HG03432 (cell line): ENCODE measurements around the gene SFXN5.
"Not testable (repeated sequence)": the region's sequence is repeated elsewhere in the genome, so short reads cannot be mapped to it uniquely, and the experiment has no call there.

Experiments used
- ATAC-seq: cut with Tn5 transposase; IDR thresholded peaks from one replicate; pipeline ENCODE4 v1.9.1; 2021; ENCODE audit warnings: mild to moderate bottlenecking, moderate library complexity; ENCODE audit not compliant: unreplicated experiment

SFXN5 gene

DNA sequence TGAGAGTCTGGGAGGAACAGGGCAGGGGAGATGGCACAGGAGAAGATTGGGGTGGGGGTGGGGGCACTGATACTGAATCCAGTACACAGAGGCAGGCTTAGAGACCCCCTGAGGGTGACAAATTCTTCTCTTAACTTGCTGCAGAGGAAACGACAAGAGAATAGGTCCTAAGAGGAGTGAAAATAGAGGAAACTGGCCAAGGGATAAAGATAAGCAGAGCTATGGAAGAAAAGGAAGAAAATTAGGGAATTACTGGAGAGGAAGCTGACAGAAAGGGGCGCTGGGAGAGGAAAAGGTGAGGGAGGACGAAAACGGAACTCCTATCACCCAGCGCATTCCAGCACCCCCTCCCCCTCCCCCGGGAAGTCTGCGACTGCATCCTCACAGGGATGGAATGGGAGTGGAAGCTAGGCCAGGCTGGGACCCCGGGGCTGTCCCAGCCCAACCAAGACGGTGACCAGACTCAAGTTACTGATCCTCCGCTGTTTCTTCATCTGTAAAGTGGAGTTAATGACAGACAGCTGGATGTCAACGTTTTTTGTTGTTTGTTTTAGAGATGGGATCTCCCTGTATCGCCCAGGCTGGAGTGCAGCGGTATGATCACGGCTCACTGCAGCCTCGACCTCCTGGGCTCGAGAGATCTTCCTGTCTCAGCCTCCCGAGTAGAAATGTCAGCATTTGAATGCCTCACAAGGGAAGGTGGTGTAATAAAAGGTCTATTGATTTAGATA, 156.8 kb downstream of the SFXN5 start:
- no peak for ATAC-seq

DNA sequence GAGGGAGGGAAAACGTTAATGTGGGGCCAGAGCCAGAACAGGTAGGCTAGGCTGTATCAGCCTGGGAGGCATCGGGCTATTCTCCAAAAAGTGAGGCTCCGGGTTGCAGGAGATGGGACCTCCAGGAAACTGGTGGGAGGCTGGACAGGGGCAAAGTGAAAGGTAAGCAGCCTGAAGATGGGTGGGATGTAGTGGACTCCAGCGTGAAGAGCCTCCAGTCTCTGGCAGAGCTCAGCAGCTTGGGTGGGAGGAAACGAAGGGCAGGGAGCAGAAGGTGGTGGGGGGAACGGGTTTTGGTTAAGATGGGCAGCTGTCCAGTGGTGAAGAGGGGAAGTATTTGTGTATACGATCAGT, 157.3 kb downstream of the SFXN5 start:
- no peak for ATAC-seq

DNA sequence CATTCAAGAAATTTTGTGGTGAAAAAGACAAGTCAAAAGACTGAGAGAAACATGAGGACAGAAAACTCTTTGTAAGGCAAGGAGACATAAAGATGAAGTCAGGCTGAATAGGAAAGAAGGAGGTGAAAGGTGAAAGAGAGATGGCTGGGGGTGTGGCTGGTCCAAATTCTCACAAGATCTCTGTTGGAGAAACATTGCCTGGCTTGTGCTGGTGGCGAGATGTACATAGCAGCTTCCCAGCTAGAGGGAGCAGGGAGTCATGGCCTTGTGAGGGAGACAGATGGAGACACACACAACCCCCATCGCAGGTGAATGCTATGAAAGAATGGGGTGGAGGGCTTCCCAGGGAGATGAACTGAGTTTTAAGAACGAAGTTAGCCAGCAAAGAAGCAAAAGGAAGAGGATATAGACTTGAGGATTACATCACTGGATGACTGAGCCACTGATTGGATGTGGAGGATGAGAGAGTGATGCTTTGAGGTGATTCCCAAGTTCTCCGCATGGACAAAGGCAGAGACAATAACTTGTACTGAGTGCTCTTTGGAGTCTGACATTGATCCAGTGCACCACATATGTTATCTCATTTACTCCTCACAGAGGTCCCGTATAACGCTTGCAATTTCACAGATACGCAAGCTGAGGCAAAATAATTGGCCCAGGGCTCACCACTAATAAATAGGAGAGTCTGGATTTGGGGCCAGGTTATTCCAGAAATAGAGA, 157.9 kb downstream of the SFXN5 start:
- ATAC-seq = no peak

DNA sequence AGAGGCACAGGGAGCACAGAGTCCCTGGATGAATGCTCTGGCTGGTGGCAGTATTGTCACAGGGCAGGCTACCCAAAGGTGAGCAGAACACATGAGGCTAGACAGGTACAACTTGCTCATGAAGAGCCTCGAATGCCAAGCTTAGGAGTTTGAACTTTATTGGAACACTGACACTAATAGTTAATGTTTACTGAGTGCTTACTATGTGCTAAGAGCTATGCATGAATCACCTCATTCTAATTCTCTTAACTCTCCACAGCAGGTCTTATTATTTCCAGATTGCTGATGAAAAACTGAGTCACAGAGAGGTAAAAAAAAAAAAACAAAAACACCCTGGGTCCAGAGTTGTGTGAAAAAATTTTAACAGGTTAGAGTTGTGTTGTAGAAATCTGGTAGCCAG, 160.3 kb downstream of the SFXN5 start:
- ATAC-seq = no peak

DNA sequence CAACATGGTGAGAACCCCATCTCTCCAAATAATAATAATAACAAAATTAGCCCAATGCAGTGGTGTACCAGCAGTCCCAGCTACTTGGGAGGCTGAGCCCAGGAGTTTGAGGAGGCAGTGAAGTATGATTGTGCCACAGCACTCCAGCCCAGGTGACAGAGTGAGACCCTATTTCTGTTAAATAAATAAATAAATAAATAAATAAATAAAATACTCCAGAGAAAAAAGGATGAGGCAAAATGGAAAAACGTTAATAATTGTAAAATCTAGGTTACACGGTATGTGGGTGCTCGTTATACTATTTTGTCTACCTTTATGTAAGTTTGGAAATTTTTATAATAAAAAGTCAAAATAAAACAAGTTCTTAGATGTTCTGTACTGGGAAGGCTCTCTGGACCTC, 162.8 kb downstream of the SFXN5 start:
- no peak for ATAC-seq

DNA sequence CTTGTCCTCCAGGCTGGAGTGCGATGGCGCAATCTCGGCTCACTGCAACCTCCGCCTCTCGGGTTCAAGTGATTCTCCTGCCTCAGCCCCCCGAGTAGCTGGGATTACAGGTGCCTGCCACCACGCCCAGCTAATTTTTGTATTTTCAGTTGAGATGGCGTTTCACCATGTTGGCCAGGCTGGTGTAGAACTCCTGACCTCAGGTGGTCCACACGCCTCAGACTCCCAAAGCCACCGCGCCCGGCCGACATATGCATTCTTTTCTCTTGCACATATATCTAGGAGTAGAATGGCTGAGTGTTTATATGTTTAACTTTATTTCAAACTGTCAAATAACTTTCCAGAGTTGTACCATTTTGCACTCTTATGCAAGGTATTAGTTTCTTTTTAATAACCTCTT, 164.1 kb downstream of the SFXN5 start:
- ATAC-seq = not testable (repeated sequence)

DNA sequence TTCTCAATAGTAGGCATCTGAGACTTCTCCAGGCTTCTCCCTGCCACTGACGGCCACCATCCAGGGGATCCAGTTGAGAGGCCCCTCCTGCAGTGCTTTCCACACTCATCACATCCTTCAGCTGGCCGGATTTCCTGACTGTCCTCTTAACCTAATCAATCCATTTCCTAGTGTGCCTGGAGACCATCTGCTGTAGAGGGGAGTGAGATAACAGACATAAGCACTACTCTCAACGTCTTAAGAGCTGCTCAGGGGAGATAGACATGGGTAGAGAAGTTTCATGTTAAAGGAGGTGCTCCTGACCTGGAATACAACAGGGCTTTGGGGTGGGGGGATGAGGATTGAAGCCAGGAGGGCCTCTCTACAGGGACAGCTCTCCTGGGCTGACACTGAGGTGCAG, 170.1 kb downstream of the SFXN5 start:
- ATAC-seq = no peak

DNA sequence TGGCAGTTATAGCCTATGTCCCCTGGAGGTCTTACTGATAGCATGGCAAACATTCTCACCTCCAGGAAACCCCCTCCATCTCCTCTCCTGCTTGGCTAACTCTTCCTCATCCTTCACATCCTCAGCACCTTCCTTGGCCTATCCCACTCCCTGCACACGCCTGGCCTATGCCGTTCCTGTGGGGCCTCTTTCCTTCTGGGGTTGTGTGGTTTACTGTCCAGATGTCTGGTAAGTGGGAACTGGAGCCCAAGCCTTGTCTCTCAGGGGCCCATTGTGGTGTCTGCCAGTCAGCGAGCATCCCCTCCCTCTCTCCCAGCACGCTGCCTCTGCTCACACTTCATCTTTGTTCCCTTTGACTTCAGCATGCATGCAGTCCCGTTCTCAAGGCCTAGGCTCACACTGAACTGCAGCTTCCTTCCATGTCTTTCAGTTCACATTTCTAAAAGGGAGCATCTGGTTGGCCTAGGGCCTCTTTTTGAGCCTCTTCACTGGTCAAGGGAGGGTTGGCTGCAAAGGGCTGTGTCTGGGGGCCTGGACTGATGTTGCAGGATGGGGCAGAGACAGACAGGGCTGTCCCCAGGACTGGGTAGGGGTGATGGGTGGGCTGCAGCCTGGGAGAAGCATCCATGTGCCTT, 171.2 kb downstream of the SFXN5 start:
- no peak for ATAC-seq

DNA sequence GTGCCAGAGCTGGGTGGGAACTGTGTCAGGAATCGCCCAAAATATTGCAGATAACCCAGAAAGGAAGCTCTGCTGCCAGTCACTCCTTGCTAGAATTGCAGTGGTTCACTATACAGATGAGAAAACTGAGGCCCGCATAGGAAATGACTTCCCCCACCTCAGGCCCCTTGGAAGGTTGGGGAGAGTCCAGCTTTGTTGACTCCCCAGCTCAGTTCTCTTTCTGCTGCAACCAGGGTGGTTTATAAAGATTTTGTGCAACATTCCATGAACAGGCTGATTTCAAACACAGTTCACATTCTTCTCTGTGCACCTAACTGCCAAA, 173.0 kb downstream of the SFXN5 start:
- ATAC-seq = no peak

DNA sequence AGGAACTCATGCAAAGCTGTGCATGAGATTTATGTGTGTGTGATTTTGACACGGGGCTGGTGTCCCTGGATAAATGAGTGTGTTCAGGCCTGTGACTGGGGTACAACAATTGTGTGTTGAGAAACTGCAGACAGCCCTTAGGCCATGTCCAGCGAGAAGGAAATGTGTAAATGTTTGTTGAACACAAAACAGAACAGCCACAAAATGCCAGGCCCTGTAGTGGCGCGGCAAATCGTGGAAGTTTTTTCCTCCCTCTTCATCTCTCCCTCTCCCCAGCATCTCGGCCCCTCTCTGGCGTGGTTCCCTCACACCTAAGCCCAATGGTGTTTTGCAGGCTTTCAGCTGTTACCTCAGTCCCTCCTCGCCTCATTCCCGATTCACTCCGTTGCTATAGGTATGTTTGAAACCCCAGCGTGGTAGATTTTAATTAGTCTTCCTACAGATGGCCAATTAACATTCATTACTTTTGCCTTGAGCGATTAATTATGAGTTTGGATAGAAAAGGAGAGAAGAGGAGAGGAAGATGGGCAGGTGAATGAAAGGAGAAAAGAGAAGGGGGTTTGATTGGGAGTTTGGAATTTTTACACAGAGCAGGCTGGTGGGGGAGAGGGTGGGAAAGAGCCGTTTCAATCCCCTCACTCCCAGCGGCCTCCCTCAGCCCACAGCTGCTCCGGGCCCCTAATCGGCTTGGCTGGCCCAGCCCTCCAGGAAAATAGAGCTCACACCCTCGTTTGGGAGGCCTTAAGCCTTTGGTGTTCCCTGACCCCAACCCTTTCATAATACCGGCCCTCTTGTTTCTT, 173.5 kb downstream of the SFXN5 start:
- no peak for ATAC-seq

DNA sequence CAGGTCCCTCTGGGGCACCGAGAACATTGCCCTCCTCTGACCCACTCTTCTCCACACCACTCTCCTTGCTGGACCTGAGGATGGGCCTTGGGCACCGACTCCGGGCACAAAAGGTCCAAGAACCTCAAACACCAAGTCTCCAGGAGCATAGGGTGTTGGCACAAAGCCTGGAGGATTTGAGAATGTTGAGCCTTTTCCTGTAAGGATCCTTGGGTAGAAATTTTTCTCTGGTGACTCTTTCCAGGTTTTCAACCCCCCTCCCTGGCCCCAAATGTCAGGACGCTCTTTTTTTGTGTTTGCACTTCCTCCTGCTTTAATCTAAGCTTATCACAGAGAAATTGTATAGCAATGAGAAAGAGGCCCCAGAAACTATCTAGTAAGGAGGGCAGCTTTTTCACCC, 175.1 kb downstream of the SFXN5 start:
- ATAC-seq = no peak

DNA sequence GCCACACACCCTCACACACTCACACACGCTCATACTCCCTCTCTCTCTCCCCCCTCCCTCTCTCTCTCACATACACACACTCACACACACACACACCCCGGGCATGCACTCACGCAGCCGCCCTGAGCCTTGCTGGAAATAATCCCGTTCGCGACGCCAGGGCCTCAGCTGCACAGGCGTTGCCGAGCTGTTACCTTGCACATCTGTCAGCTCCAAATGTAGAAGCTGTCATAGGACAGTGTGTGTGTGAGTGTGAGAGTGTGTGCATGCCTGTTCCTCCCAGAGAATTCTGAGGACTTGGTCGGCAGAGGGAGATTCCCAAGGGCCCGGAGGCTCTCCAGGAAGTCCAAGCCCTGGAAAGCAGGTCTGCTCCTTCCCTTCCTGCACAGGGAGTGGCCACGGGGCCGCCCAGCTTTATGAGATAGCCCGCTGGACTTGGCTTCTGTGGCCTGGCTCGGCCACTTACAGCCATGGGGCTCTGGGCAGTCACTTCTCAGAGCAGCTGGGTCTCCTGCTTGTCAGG, 175.7 kb downstream of the SFXN5 start:
- ATAC-seq = no peak

DNA sequence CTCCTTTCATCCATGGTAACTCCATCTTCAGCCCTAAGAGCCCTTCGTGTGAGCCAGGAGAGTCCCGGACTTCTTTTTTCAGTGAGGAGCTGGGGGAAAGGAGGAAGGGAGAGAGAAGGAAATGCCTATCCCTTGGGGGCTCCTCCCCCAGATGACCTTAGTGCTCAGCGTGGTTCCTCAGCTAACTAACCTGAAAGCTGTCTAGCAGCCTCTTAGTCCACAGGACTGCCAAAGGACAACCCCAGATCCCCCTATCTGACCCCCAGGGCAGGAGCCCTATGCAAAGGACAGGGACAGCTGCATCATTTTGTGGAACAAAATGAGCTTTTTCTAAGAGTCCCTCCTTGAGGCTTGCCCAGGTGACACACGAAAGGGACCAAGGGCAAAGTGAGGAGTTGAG, 176.4 kb downstream of the SFXN5 start:
- no peak for ATAC-seq

DNA sequence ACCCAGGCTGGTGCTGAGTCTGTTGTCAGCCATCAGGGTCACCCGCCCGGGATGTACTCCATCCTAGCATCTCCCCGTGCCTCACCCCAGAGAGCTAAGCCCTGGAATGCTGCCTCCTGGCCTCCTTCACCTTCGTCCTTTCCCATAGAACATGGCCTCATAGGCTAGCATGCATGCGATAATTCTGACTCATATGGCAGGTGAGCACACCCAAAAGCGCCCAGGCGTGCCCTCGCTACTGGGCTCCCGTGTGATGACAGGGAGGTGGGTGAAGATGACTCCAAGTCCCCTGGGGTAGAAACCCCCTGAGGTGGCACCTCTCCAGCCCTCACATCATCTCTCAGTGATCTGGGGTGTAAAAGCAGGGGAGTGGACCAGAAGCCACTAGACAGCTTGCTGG, 177.0 kb downstream of the SFXN5 start:
- ATAC-seq = no peak

DNA sequence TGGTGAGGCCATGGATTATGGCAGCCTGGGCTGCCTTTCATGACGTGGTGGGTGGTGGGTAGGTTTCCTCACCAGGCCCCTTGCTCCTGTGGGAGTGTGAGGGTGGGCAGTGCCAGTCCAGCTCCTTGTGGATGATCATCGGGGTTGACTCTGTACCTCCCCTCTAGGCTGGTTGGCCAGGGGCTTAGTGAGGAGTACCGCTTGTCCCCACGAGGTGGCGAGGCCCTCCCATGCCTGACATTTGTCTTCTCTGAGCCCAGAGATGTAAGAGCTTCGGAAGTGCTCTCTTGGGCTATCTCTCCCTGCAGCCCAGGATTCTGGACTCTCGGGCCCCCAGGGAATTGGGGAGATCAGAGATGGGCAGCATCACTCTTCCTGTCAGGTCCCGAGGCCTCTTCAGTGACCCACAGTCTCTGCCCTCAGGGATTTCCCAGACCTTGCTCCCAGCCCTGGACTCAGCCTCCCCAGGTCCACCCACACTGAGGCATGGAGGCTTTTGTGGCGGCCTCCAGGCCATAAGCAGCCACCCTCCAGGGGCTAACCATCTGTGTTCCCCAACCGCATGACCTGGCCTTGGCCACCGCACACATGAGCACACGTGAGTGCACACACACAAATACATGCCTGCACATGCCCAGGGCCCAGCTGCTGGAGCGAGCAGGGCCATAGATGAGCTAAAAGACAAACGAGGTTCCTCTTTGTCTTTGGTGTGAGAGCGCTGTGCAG, 177.8 kb downstream of the SFXN5 start:
- peak; percentile 71 for ATAC-seq

DNA sequence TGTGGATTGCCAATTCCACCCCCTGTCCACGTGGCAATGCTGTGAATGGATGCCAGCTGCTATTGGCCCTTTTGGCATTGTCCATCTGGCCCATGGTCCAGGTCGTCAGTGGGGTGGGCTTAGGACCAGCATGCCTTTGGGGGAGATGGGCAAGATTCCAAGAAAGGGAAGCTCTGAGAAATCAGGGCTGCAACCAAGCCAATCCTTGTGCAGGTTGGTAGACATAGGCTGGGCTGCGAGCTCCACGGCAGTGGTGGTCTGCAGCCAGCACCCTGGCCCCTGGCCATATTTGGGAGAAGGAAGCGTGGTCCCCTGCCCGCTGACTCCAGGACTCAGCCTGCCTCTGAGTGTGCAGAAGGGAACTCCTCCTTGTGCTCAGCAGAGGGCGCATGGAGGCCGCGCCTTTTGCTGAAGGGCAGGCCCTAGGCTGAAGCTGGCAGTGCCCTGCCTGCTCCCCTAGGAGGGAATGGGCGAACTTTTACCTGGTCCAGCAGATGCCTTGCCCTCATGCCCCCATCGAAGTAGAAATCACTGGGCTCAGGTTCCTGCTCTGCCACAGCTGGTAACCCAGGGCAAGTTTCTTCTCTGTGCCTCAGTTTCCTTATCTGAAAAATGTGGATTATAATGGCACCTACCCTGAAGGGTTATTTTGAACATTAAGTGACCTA, 178.9 kb downstream of the SFXN5 start:
- peak; percentile 61 for ATAC-seq
